Erythroblast (primary cell): ENCODE results near the gene PLEKHG5.

Experiments
- GATA1 ChIP-seq: IDR thresholded peaks from 2 replicates; pipeline ENCODE4 v1.6.1; 2011; ENCODE audit warnings: low read depth, mild to moderate bottlenecking, control low read depth, low read length, moderate library complexity
- POLR2A ChIP-seq: IDR thresholded peaks from 2 replicates; pipeline ENCODE4 v1.6.1; 2011; ENCODE audit warnings: mild to moderate bottlenecking, low read length

GRCh38 chr1:6485168-6486101, 6.0 kb downstream of the PLEKHG5 start:
- TF ChIP-seq POLR2A (no peak), GATA1 (no peak)
